Uterus (tissue), 2 donors: ENCODE results near the gene RNF144B.

ENCODE experiments used
- POLR2A ChIP-seq, 2 donors: fragments of 450-650 bp; IDR thresholded peaks; one replicate each; pipeline ENCODE4 v1.6.1; 2016; ENCODE audit warnings: antibody characterized with exemption in 2 of 2, mild to moderate bottlenecking in 1 of 2, moderate library complexity in 1 of 2
- TF ChIP-seq, protein P1 (sequence below), 4 experiments: fragments of 200-600 bp in 2 of 4; fragments of 450-650 bp in 2 of 4; sonication (generic) in 2 of 4; IDR thresholded peaks; one replicate each; pipeline ENCODE4 v1.5.1; 2016 to 2019; ENCODE audit warnings: antibody characterized with exemption in 4 of 4, mild to moderate bottlenecking in 2 of 4, moderate library complexity in 1 of 4

DNA sequence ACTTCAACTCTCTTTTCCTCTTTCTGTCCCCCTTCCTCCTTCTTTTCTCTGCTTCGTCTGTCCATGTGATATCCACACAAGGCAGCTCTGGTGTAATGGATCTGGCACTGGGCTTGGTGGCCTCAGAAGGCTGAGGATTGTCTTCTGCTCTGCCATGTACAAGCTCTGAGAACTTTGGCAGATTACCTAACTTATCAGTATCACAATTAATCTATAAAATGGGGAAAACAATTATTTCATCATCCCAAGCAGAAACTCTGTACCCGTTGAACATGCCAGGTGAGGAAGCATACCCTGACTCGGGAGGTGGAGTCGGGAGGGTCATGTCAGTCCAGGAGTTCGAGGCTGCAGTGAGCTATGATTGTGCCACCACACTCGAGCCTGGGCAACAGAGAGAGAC lies 10.6 kb downstream of the RNF144B start:
- TF ChIP-seq, protein P1, sequence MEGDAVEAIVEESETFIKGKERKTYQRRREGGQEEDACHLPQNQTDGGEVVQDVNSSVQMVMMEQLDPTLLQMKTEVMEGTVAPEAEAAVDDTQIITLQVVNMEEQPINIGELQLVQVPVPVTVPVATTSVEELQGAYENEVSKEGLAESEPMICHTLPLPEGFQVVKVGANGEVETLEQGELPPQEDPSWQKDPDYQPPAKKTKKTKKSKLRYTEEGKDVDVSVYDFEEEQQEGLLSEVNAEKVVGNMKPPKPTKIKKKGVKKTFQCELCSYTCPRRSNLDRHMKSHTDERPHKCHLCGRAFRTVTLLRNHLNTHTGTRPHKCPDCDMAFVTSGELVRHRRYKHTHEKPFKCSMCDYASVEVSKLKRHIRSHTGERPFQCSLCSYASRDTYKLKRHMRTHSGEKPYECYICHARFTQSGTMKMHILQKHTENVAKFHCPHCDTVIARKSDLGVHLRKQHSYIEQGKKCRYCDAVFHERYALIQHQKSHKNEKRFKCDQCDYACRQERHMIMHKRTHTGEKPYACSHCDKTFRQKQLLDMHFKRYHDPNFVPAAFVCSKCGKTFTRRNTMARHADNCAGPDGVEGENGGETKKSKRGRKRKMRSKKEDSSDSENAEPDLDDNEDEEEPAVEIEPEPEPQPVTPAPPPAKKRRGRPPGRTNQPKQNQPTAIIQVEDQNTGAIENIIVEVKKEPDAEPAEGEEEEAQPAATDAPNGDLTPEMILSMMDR (IDR thresholded peaks at IDR 0.05), result no peak
- no peak for TF ChIP-seq POLR2A (IDR thresholded peaks at IDR 0.05)
